ENCODE measurements around the gene VWA5A. TPM values are rescaled to one million over a fixed set of nuclear protein-coding genes. Genes with fewer than 3 reads are reported as not detected.
"Not testable (repeated sequence)": the region's sequence is repeated elsewhere in the genome, so short reads cannot be mapped to it uniquely, and the experiment has no call there.

VWA5A gene
- total RNA-seq, 2 experiments from 2014 or later, result 6.9 to 7.7 TPM

DNA sequence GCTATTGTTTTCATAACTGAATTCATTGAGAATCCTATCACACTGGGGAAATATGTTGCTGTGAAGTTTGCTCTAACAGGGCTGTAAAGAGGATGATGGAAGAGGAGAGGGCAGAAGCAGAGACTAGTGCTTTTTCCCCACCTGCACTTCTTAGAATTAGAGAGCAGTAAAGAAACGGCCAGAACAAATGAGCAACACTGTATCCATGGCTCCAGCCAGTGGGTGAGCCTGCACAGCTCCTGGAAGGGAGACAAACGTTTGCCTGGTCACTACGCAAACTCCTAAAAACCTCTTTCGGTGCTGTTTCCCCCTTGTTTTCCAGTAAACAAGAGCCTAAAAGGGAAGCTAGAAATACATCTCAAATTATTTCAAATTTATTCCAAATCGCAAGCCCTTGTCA lies 45.7 kb downstream of the VWA5A start:
- no peaks in the 10 kb centered on the region for H3K9me3 Mint-ChIP-seq
- H3K4me3 Mint-ChIP-seq, result no peak overlapping the region
- no peak for ATAC-seq (ENCODE audit: low read depth)
- no peaks in the 10 kb centered on the region for H3K4me1 Mint-ChIP-seq
- no peaks in the 10 kb centered on the region for H3K36me3 Mint-ChIP-seq
- DNase-seq, result no peak
- no peak overlapping the region for H3K27ac Mint-ChIP-seq
- POLR2A ChIA-PET, result no interaction called here
- peaks cover 15% of the 10 kb centered on the region for H3K27me3 Mint-ChIP-seq

DNA sequence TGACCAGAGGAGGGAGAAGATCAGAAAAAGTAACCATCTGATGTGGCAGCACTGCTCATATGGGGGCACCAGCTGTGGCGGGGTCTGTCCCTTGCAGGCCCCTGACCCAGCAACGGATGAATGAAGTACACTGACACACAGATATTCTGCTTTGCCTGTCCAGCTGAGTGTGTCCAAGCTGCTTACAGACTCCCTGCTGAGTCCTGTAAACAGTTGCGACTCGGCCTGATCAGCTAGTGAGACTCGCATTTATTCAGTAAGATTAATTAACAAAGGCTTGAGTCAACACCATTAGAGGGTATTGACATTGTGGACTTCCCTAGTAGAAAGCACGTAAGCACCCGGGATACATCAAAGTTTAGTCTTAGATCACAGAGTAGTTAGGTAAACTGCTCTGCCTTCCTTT lies 52.6 kb downstream of the VWA5A start:
- DNase-seq (no peak), ATAC-seq (ENCODE audit: low read depth) (no peak)
- Mint-ChIP-seq H3K9me3 (no peaks in the 10 kb centered on the region), H3K27me3 (peaks cover 9% of the 10 kb centered on the region), H3K36me3 (no peaks in the 10 kb centered on the region), H3K27ac (no peak overlapping the region), H3K4me3 (no peak overlapping the region), H3K4me1 (no peaks in the 10 kb centered on the region)
- POLR2A ChIA-PET, result no interaction called here

DNA sequence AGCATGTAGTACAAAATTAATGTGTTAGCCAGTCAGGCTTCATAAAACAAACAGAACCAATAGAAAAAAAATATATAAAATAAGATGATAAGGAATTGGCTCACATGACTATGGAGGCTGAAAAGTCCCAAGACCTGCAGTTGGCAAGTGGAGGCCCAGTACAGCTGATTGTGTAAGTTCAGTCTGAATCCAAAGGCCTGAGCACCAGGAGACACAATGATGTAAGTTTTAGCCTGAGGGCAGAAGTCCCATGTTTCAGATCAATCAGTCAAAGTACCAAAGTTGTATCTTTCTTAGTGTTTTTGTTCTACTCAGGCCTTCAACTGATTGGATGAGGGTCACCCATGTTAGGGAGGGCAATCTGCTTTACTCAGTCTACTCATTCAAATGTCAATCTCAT lies 53.5 kb downstream of the VWA5A start:
- Mint-ChIP-seq H3K4me1 (no peaks in the 10 kb centered on the region), H3K4me3 (no peak overlapping the region), H3K27me3 (peaks cover 6% of the 10 kb centered on the region), H3K9me3 (no peaks in the 10 kb centered on the region), H3K36me3 (no peaks in the 10 kb centered on the region), H3K27ac (no peak overlapping the region)
- DNase-seq (no peak), ATAC-seq (ENCODE audit: low read depth) (no peak)
- POLR2A ChIA-PET, result no interaction called here

DNA sequence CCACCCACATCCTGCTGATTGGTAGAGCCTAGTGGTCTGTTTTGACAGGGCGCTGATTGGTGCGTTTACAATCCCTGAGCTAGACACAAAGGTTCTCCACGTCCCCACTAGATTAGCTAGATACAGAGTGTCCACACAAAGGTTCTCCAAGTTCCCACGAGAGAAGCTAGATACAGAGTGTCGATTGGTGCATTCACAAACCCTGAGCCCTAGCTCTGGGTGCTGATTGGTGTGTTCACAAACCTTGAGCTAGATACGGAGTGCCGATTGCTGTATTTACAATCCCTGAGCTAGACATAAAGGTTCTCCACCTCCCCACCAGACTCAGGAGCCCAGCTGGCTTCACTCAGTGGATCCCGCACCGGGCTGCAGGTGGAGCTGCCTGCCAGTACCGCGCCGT lies 55.1 kb downstream of the VWA5A start:
- DNase-seq; H3K27me3 Mint-ChIP-seq; H3K4me3 Mint-ChIP-seq; H3K27ac Mint-ChIP-seq; POLR2A ChIA-PET; H3K9me3 Mint-ChIP-seq; H3K4me1 Mint-ChIP-seq; ATAC-seq (ENCODE audit: low read depth); H3K36me3 Mint-ChIP-seq: not testable (repeated sequence)

DNA sequence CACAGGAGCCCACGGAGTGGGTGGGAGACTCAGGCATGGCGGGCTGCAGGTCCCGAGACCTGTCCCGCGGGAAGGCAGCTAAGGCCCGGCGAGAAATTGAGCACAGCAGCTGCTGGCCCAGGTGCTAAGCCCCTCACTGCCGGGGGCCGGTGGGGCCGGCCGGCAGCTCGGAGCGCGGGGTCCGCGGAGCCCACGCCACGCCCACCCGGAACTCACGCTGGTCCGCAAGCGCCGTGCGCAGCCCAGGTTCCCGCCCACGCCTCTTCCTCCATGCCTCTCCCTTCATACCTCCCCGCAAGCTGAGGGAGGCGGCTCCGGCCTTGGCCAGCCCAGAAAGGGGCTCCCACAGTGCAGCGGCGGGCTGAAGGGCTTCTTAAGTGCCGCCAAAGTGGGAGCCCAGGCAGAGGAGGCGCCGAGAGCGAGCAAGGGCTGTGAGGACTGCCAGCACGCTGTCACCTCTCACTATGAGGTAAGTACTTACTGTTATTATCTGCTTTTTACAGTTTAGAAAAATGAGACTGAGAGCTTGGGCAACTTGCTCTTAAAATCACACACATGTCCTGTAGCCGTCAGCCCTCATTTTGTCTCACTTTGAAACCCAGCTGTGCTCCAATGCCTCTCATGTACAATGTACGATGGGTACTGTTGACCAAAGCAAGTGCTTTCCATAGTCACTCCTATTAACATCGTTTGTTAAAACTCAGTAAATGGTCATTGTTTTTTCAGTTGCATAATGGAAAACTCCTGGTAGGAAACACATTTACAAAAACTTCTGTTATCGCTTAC lies 55.7 kb downstream of the VWA5A start:
- no peaks in the 10 kb centered on the region for H3K9me3 Mint-ChIP-seq
- H3K27ac Mint-ChIP-seq, result no peak overlapping the region
- POLR2A ChIA-PET, result no interaction called here
- ATAC-seq (ENCODE audit: low read depth) (no peak), DNase-seq (no peak)
- H3K27me3 Mint-ChIP-seq, result peaks cover 3% of the 10 kb centered on the region
- no peaks in the 10 kb centered on the region for H3K36me3 Mint-ChIP-seq
- H3K4me1 Mint-ChIP-seq, result no peaks in the 10 kb centered on the region
- no peak overlapping the region for H3K4me3 Mint-ChIP-seq

DNA sequence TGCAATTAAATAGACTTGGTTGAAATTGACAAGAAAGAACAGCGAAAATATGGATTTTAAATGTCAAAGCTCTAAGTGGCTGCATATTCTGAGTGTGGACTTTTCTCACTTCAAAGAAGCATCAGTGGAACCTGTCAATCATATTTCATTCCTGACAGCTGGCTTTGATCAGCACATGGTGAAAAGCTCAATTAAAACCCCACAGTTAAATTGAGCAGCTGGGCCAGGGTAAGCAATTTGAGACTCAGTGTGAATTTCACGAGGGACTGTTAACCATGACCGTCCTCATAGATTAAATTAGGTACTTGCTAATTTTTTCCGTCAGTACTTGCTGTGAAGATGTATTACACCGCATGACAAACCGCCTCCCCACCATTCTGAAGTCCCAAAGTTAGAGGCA lies 56.9 kb downstream of the VWA5A start:
- no peak for DNase-seq
- no peak overlapping the region for H3K4me3 Mint-ChIP-seq
- H3K9me3 Mint-ChIP-seq, result no peaks in the 10 kb centered on the region
- no peak overlapping the region for H3K27ac Mint-ChIP-seq
- no peaks in the 10 kb centered on the region for H3K36me3 Mint-ChIP-seq
- POLR2A ChIA-PET, result no interaction called here
- H3K27me3 Mint-ChIP-seq, result peaks cover 3% of the 10 kb centered on the region
- H3K4me1 Mint-ChIP-seq, result no peaks in the 10 kb centered on the region
- ATAC-seq (ENCODE audit: low read depth), result no peak

DNA sequence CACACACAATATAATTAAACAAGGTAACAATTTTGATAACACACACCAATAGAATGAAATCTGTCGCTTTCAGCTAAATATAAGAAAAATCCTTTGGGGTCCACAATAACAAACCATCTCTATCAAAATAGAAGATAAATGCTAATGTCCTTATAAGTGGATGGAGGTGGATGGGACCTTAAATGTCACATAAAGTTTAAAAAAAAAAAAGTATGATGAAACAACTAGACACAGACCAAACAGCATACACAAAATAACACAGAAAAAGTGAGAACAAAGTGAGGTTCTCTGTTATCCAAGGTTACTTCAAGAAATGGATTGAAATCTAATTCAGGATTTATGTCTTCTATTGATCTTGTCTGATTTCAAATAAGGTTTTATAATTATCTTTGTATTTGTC lies 57.3 kb downstream of the VWA5A start:
- DNase-seq (no peak), ATAC-seq (ENCODE audit: low read depth) (no peak)
- H3K4me3 Mint-ChIP-seq, result no peak overlapping the region
- POLR2A ChIA-PET, result no interaction called here
- no peaks in the 10 kb centered on the region for H3K4me1 Mint-ChIP-seq
- H3K36me3 Mint-ChIP-seq, result no peaks in the 10 kb centered on the region
- H3K27ac Mint-ChIP-seq, result no peak overlapping the region
- no peaks in the 10 kb centered on the region for H3K9me3 Mint-ChIP-seq
- peaks cover 3% of the 10 kb centered on the region for H3K27me3 Mint-ChIP-seq

DNA sequence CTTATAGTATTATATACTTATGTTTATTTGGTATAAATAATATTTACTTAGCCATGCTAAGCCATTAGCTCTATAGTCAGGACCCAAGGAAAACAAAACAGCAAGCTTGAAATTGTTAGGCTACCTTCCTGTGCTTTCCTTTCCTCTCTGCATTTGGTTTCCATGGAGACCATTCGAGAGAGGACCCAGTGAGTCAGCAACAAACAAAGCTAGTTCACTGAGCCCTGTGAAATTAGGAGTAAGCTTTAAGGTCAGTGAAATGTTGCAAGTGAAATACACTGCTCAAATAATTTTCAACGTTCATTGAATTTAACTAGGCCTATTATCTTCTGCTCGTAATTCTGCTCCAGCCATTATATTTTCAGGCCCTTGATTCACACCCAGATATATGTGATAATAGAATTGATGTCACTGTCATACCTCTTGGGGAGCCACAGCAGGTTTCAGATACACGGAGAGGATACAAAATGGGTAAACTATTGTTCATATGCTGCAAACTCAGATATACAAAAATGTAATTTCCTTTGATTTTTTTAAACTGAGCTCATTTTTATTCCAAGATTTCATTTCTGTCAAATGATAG lies 58.8 kb downstream of the VWA5A start:
- H3K27ac Mint-ChIP-seq, result no peak overlapping the region
- H3K9me3 Mint-ChIP-seq, result no peaks in the 10 kb centered on the region
- H3K27me3 Mint-ChIP-seq, result no peaks in the 10 kb centered on the region
- H3K4me3 Mint-ChIP-seq, result no peak overlapping the region
- no peaks in the 10 kb centered on the region for H3K4me1 Mint-ChIP-seq
- POLR2A ChIA-PET, result no interaction called here
- DNase-seq (no peak), ATAC-seq (ENCODE audit: low read depth) (no peak)
- H3K36me3 Mint-ChIP-seq, result no peaks in the 10 kb centered on the region

DNA sequence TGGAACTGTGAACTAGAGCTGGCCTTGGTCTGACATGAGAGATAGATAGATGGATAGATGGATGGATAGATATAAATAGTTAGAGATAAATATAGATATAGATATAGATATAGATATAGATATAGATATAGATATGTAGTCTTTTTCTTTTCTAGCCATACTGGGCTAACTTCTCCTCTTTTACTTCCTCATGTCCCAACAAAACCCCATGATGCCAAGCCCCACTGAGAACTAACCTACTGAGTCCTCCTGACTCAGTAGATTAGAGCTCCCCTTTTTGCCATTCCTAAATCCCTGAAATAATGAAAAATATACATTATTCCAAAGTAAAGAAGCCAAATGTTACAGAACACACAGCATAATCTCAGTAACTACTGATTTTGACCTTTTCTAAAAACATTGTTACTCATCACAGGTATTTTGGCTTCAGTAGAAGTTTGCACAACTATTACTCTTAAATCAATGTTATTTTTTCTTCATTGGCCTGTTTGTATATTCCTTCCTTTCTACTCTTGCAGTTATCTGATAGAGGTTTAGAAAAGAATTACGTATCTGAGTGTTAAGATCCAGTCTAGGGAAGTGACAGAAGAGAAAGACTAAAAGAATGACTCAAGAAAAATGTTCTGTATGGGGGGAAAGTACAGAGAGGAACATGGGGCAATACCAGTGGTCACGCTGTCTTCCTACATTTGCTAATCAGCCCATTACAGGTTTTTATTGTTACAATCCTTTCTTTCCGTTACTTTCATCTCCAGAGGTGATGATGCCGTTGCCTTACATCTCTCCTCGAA lies 61.9 kb downstream of the VWA5A start:
- Mint-ChIP-seq H3K4me1 (no peaks in the 10 kb centered on the region), H3K27ac (no peak overlapping the region), H3K36me3 (no peaks in the 10 kb centered on the region), H3K9me3 (no peaks in the 10 kb centered on the region), H3K4me3 (no peak overlapping the region), H3K27me3 (peaks cover 4% of the 10 kb centered on the region)
- POLR2A ChIA-PET, result no interaction called here
- DNase-seq (no peak), ATAC-seq (ENCODE audit: low read depth) (no peak)

DNA sequence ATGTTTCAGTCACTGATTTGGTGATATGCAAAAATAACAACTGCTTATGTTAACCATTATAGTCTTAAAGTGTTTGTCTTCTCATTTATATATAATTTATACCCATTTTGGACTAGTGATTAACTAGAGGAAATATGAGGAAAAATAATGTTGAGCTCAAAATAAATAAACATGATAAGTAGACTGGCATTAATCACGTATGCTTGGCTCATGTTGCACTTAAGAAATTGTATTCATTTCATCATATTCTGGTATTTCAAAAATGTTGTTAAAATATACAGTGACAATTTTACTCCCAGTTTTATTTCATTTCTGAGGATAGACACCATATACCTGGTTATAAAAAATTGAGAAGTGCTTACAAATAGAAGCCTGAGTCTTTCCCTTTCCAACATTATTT lies 64.1 kb downstream of the VWA5A start:
- DNase-seq (no peak), ATAC-seq (ENCODE audit: low read depth) (no peak)
- H3K27me3 Mint-ChIP-seq, result peaks cover 6% of the 10 kb centered on the region
- no peak overlapping the region for H3K27ac Mint-ChIP-seq
- POLR2A ChIA-PET, result no interaction called here
- H3K9me3 Mint-ChIP-seq, result no peaks in the 10 kb centered on the region
- H3K4me1 Mint-ChIP-seq, result no peaks in the 10 kb centered on the region
- H3K36me3 Mint-ChIP-seq, result no peaks in the 10 kb centered on the region
- no peak overlapping the region for H3K4me3 Mint-ChIP-seq

DNA sequence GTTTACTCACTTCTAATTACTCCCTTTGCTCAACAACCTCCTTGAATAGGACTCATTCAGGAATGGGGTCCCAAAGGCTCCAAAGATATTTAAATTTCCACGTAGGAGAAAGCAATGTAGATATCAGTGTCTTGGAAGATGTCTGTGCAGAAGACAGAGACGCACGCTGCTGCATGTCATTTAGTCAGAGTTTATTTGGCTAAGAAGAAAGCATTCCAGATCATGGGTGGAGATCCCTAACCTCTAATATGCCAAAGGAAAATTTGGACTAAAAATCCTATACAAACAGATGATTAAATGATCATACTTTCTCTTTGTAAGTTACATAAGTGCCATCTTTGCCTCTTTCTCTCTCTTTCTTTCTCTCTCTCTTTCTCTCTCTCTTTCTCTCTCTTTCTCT lies 67.8 kb downstream of the VWA5A start, which contains the start of gene OR10D3:
OR10D3 (plus strand) TSS at position 278 of the 400 bp plus-strand sequence. CDS start 1,925 bp downstream, outside the sequence.
- POLR2A ChIA-PET, result no interaction called here
- H3K27me3 Mint-ChIP-seq, result peaks cover 10% of the 10 kb centered on the region
- no peak for ATAC-seq (ENCODE audit: low read depth)
- no peaks in the 10 kb centered on the region for H3K9me3 Mint-ChIP-seq
- H3K36me3 Mint-ChIP-seq, result no peaks in the 10 kb centered on the region
- DNase-seq, result no peak
- no peaks in the 10 kb centered on the region for H3K4me1 Mint-ChIP-seq
- H3K4me3 Mint-ChIP-seq, result no peak within 1 kb of the TSS
- H3K27ac Mint-ChIP-seq, result no peak within 1 kb of the TSS

DNA sequence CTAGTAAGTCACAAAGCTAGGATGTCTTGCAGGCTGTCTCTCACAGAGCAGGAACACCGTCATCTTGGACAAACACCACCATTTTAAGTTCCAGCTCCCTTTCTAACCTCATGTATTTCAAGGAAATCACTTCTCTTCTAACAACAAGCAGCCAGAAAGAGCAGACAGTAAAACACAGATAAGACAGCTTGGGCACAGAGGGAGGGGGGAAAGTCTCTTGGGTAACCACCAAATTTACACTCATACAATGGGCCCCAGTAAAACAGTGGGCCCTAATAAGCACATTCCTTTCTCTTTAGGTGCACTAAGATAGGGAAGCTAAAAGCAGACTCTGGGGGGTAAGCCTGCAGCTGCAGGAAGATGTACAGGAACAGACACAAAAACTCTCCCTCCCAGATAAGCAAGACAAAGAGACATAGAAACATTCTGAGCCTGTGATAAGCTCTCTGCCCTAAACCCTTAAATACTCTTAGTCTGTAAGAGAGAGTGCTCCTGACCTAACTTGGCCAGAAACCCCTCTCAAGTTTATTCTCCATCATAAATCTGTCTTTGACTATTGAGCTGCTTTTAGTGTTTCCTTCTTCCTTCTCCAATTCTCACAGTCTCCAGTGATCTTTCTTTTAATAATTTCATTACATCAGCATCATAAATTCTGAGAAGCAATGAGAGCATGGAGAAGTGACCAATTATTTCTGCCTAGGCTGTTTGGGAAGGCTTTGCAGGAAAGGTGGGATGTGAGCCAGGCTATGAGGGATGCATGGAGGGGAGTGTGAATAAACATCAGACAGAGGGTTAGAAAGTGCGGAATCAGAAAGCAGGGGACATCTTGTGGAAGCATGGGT lies 75.3 kb downstream of the VWA5A start:
- ATAC-seq (ENCODE audit: low read depth), result no peak
- Mint-ChIP-seq H3K36me3 (no peaks in the 10 kb centered on the region), H3K9me3 (no peaks in the 10 kb centered on the region), H3K27me3 (peaks cover 7% of the 10 kb centered on the region), H3K4me1 (no peaks in the 10 kb centered on the region), H3K4me3 (no peak overlapping the region), H3K27ac (no peak overlapping the region)
- POLR2A ChIA-PET, result no interaction called here
- no peak for DNase-seq

DNA sequence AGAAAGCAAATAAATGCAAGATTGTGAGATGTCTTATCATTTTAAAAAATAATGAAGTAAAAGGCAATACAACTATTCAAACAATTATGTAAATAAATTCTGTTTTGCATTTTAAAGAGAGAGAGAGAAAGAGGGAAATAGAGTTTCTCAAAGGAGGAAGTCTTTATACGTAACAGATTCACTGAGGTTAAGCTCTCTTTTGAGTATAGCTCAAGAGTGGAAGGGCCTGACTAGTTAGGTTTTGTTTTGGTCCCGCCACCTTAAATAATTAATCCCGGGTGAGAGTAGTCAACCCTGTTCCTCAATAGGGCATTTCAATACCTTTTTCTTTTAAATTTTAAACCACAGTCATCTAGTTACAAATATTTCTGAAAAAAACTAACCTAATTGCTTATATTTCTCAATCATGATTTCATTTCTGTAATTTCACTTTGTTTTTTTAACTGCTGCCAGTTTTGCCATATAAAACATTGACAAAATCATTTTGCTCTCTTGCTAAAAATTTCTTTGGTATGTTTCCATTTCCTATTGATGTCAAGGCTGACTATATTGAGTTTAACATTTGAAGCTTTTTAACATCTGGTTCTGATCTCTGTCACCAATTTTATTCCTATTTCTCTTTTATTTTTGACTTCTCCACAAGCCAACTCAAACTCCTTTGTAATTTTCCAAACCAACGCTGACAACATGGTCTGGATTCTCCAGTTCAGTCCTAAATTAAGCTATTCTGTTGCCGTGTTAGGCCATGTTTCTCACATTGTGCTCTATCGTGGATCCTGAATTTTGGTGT lies 78.2 kb downstream of the VWA5A start:
- peaks cover 9% of the 10 kb centered on the region for H3K27me3 Mint-ChIP-seq
- no peak overlapping the region for H3K4me3 Mint-ChIP-seq
- no peak for ATAC-seq (ENCODE audit: low read depth)

More for the DNA sequence above, 78.2 kb downstream of the VWA5A start:
- H3K4me1 Mint-ChIP-seq, result no peaks in the 10 kb centered on the region
- DNase-seq, result no peak
- no peaks in the 10 kb centered on the region for H3K9me3 Mint-ChIP-seq
- POLR2A ChIA-PET, result no interaction called here
- H3K36me3 Mint-ChIP-seq, result no peaks in the 10 kb centered on the region
- H3K27ac Mint-ChIP-seq, result no peak overlapping the region

All from activated naive CD8-positive, alpha-beta T cell treated with anti-CD3 and anti-CD28 coated beads, Interleukin-2, amount 10 ng/mL, durations not matched to agents 7 days and 5 days (primary cell).